ENCODE results near the gene INAFM1.

The INAFM1 gene

GRCh38 chr19:47280183-47280797, 5.6 kb downstream of the INAFM1 start:
- no peak overlapping the region for H2AFZ ChIP-seq (ENCODE audit: low read length)

GRCh38 chr19:47283405-47284059, 8.8 kb downstream of the INAFM1 start:
- Histone ChIP-seq H3F3A (ENCODE audit: insufficient read depth, low read length) (0 out of 2 replicates have a peak, but pooled peaks cover 4% of the 10 kb centered on the region), H3K9me2 (ENCODE audit: low read depth, low read length) (no peaks in the 10 kb centered on the region), H3K4me2 (ENCODE audit: low read length) (no peak overlapping the region), H3K79me2 (ENCODE audit: insufficient read depth, low read length) (no peaks in the 10 kb centered on the region), H3K4me3 (ENCODE audit: low read depth, low read length, poor library complexity, severe bottlenecking) (no peak overlapping the region), H3K9ac (ENCODE audit: low read length) (no peak overlapping the region), H4K20me1 (ENCODE audit: insufficient read depth, low read length) (no peaks in the 10 kb centered on the region), H3K27me3 (ENCODE audit: insufficient read depth, low read length) (no peaks in the 10 kb centered on the region), H3K27ac (ENCODE audit: low read depth, low read length, poor library complexity, severe bottlenecking) (peak overlapping the region; percentile 2), H3K4me1 (ENCODE audit: insufficient read depth, low read length, severe bottlenecking) (peaks cover 13% of the 10 kb centered on the region), H3K9me3 (ENCODE audit: low read length) (no peaks in the 10 kb centered on the region), H3K36me3 (ENCODE audit: insufficient read depth, low read length) (no peaks in the 10 kb centered on the region), H2AFZ (ENCODE audit: low read length) (no peak overlapping the region)
- TF ChIP-seq EZH2 (IDR thresholded peaks at IDR 0.05; ENCODE audit: borderline replicate concordance, low read length) (no peak), CTCF (IDR thresholded peaks at IDR 0.05; ENCODE audit: low read length) (no peak)

More at GRCh38 chr19:47280183-47280797, 5.6 kb downstream of the INAFM1 start:
- Histone ChIP-seq H3K27ac (ENCODE audit: low read depth, low read length, poor library complexity, severe bottlenecking) (no peak overlapping the region), H3K4me3 (ENCODE audit: low read depth, low read length, poor library complexity, severe bottlenecking) (no peak overlapping the region), H3K9me2 (ENCODE audit: low read depth, low read length) (no peaks in the 10 kb centered on the region), H3K9ac (ENCODE audit: low read length) (no peak overlapping the region), H3F3A (ENCODE audit: insufficient read depth, low read length) (0 out of 2 replicates have a peak, but pooled peaks cover 4% of the 10 kb centered on the region), H3K27me3 (ENCODE audit: insufficient read depth, low read length) (no peaks in the 10 kb centered on the region), H3K4me1 (ENCODE audit: insufficient read depth, low read length, severe bottlenecking) (peaks cover 11% of the 10 kb centered on the region), H3K4me2 (ENCODE audit: low read length) (no peak overlapping the region), H4K20me1 (ENCODE audit: insufficient read depth, low read length) (no peaks in the 10 kb centered on the region), H3K9me3 (ENCODE audit: low read length) (no peaks in the 10 kb centered on the region), H3K79me2 (ENCODE audit: insufficient read depth, low read length) (no peaks in the 10 kb centered on the region), H3K36me3 (ENCODE audit: insufficient read depth, low read length) (peaks cover 11% of the 10 kb centered on the region)
- TF ChIP-seq EZH2 (IDR thresholded peaks at IDR 0.05; ENCODE audit: borderline replicate concordance, low read length) (no peak), CTCF (IDR thresholded peaks at IDR 0.05; ENCODE audit: low read length) (peak; percentile 61)

- Histone ChIP-seq H3K9me3 (ENCODE audit: low read length) (no peaks in the 10 kb centered on the region), H3F3A (ENCODE audit: insufficient read depth, low read length) (0 out of 2 replicates have a peak, but pooled peaks cover 4% of the 10 kb centered on the region), H3K9me2 (ENCODE audit: low read depth, low read length) (no peaks in the 10 kb centered on the region), H3K36me3 (ENCODE audit: insufficient read depth, low read length) (no peaks in the 10 kb centered on the region), H3K9ac (ENCODE audit: low read length) (no peak overlapping the region), H3K27ac (ENCODE audit: low read depth, low read length, poor library complexity, severe bottlenecking) (no peak overlapping the region), H3K27me3 (ENCODE audit: insufficient read depth, low read length) (no peaks in the 10 kb centered on the region), H4K20me1 (ENCODE audit: insufficient read depth, low read length) (no peaks in the 10 kb centered on the region), H2AFZ (ENCODE audit: low read length) (no peak overlapping the region), H3K79me2 (ENCODE audit: insufficient read depth, low read length) (no peaks in the 10 kb centered on the region), H3K4me3 (ENCODE audit: low read depth, low read length, poor library complexity, severe bottlenecking) (no peak overlapping the region), H3K4me1 (ENCODE audit: insufficient read depth, low read length, severe bottlenecking) (peaks cover 22% of the 10 kb centered on the region), H3K4me2 (ENCODE audit: low read length) (no peak overlapping the region)
- TF ChIP-seq CTCF (IDR thresholded peaks at IDR 0.05; ENCODE audit: low read length) (peak; percentile 91), EZH2 (IDR thresholded peaks at IDR 0.05; ENCODE audit: borderline replicate concordance, low read length) (no peak)
These were observed 9.7 kb downstream of the INAFM1 start for GRCh38 chr19:47284324-47284899.
